Testis (tissue), 2 donors: Measurements from ENCODE around the gene NEK2.

Experiments used
- POLR2A ChIP-seq: fragments of 450-650 bp; IDR thresholded peaks from one replicate; pipeline ENCODE4 v1.6.1; 2017; ENCODE audit warnings: antibody characterized with exemption, mild to moderate bottlenecking, moderate library complexity
- TF ChIP-seq, protein P1 (sequence below), 3 experiments: fragments of 450-650 bp in 2 of 3; fragments of 200-600 bp in 1 of 3; sonication (generic) in 1 of 3; IDR thresholded peaks; one replicate each; pipeline ENCODE4 v1.5.1; 2016 to 2019; ENCODE audit warnings: antibody characterized with exemption in 3 of 3, mild to moderate bottlenecking in 2 of 3, moderate library complexity in 1 of 3

DNA sequence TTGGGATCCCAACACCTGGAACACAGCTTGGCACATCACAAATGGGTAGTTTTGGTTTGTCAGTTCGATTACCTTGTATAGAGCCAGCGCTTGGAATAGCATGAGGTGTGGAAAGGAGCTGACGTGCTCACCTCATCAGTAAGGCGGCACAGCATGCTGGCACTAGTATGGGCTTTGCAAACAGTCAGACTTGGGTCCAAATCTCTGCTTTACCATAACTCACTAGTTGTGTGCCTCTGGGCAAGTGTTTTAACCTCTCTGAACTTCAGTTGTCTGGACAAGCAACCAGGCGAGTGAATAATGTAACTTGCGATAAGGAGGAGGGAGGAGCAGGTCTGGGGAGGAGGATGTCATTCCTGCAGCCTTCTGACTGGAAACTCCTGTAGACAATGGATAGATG lies 26.3 kb upstream of the NEK2 start:
- TF ChIP-seq, protein P1, sequence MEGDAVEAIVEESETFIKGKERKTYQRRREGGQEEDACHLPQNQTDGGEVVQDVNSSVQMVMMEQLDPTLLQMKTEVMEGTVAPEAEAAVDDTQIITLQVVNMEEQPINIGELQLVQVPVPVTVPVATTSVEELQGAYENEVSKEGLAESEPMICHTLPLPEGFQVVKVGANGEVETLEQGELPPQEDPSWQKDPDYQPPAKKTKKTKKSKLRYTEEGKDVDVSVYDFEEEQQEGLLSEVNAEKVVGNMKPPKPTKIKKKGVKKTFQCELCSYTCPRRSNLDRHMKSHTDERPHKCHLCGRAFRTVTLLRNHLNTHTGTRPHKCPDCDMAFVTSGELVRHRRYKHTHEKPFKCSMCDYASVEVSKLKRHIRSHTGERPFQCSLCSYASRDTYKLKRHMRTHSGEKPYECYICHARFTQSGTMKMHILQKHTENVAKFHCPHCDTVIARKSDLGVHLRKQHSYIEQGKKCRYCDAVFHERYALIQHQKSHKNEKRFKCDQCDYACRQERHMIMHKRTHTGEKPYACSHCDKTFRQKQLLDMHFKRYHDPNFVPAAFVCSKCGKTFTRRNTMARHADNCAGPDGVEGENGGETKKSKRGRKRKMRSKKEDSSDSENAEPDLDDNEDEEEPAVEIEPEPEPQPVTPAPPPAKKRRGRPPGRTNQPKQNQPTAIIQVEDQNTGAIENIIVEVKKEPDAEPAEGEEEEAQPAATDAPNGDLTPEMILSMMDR (IDR thresholded peaks at IDR 0.05): no peak
- TF ChIP-seq POLR2A: no peak
